CD4-positive, alpha-beta T cell treated with Interferon alpha-2 for 1 hour (primary cell): ENCODE data around the gene ALDH1A1.
"Not testable (repeated sequence)": the region's sequence is repeated elsewhere in the genome, so short reads cannot be mapped to it uniquely, and the experiment has no call there.

Source experiments
- DNase-seq, 2 donors: peaks; one replicate each; pipeline ENCODE4 v3.0.0-alpha.2; 2020 to 2022

ALDH1A1 gene

GRCh38 chr9:72888943-72889342 is 63.9 kb downstream of the ALDH1A1 start:
- no peak for DNase-seq

GRCh38 chr9:72888067-72888466 is 64.8 kb downstream of the ALDH1A1 start:
- DNase-seq, result no peak

GRCh38 chr9:72886386-72886785 is 66.5 kb downstream of the ALDH1A1 start:
- DNase-seq, result no peak

- DNase-seq, result no peak
Measured at GRCh38 chr9:72884508-72884907, 68.3 kb downstream of the ALDH1A1 start.

- no peak for DNase-seq
Measured at GRCh38 chr9:72883875-72884274, 69.0 kb downstream of the ALDH1A1 start.

- DNase-seq, result no peak
Measured at GRCh38 chr9:72882117-72882775, 70.6 kb downstream of the ALDH1A1 start.

GRCh38 chr9:72880821-72881220 is 72.0 kb downstream of the ALDH1A1 start:
- no peak for DNase-seq

- DNase-seq, result no peak
Measured at GRCh38 chr9:72875221-72875620, 77.6 kb downstream of the ALDH1A1 start.

- no peak for DNase-seq
Measured at GRCh38 chr9:72874344-72874743, 78.5 kb downstream of the ALDH1A1 start.

- no peak for DNase-seq
Measured at GRCh38 chr9:72873456-72873855, 79.4 kb downstream of the ALDH1A1 start.

- no peak for DNase-seq
Measured at GRCh38 chr9:72872718-72873117, 80.1 kb downstream of the ALDH1A1 start.

- no peak for DNase-seq
Measured at GRCh38 chr9:72871685-72872084, 81.2 kb downstream of the ALDH1A1 start.

GRCh38 chr9:72864327-72864726 is 88.5 kb downstream of the ALDH1A1 start:
- no peak for DNase-seq

- DNase-seq, result no peak
Measured at GRCh38 chr9:72863456-72864094, 89.3 kb downstream of the ALDH1A1 start.

GRCh38 chr9:72862788-72863187 is 90.1 kb downstream of the ALDH1A1 start:
- not testable (repeated sequence) for DNase-seq

GRCh38 chr9:72858089-72858912 is 94.6 kb downstream of the ALDH1A1 start:
- no peak for DNase-seq

- DNase-seq, result no peak
Measured at GRCh38 chr9:72857624-72857996, 95.2 kb downstream of the ALDH1A1 start.

GRCh38 chr9:72856972-72857623 is 95.8 kb downstream of the ALDH1A1 start:
- peak in 1 of 2 donors; percentile 14 for DNase-seq

- no peak for DNase-seq
Measured at GRCh38 chr9:72855890-72856523, 96.8 kb downstream of the ALDH1A1 start.

- no peak for DNase-seq
Measured at GRCh38 chr9:72855321-72855720, 97.5 kb downstream of the ALDH1A1 start.
